ENCODE data around the gene RAI1. TPM values are rescaled to one million over a fixed set of nuclear protein-coding genes. Genes with fewer than 3 reads are reported as not detected.

Gene RAI1
- total and polyA plus RNA-seq, 10 of the 15 experiments (the other 5 are each of a cell fraction or from before 2014, with no cell fraction given): 0.66 to 37.7 (median 6.0) TPM

DNA sequence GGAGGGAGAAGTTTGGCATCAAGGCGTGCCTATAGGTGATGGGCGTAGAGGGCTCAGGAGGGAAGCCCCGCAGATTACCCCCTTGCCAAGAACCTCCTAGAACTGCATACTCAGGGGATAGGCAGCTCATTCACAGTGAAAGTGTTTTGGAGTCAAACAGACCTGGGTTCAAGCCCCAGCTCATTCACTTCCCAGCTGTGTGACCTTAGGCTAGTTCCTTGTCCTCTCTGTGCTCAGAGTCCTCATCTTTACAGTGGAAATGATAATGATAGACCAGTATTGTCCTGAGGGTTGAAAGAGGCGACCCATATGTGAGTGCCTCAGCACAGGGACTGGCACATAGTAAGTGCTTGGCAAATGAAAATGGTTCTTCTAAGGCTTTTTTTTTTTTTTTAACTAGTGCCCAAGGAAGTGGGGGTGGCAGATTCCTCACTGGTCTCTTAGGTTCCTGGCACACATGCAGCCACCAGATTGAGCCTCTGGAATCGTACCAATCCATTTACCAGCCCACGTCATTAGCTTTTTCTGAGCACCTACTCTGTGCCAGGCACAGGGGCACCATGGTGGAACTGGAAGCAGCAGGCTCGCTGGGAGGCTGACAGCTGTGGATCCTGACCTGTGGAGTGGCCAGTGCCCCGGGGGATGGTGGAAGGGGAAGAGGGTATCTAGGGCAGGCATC is 79.8 kb downstream of the RAI1 start:
- no peaks in the 10 kb centered on the region for H3K9me3 ChIP-seq (replicated peaks; ENCODE audit: control insufficient read depth, insufficient read depth, low read length)
- no TSS peak for BruUV-seq (replicated peaks)

More for the DNA sequence above, 79.8 kb downstream of the RAI1 start:
- ChIA-PET POLR2A (no interaction called here), CTCF (no interaction called here), SMC1A (ENCODE audit: uncharacterized antibody, unreplicated experiment) (no interaction called here), RAD21 (ENCODE audit: unreplicated experiment) (no interaction called here)
- Histone ChIP-seq H2AFZ (ENCODE audit: control insufficient read depth, low read depth, low read length) (no peak overlapping the region), H3K27me3 (replicated peaks in 1 of 2; ENCODE audit: control insufficient read depth in 2 of 2, insufficient read depth in 2 of 2, low read length in 1 of 2) (no peaks in the 10 kb centered on the region), H3K27ac (ENCODE audit: control insufficient read depth, insufficient read depth) (no peak overlapping the region), H3K36me3 (ENCODE audit: control insufficient read depth in 2 of 2, insufficient read depth in 2 of 2, low read length in 1 of 2) (peaks cover 0 to 13% of the 10 kb centered on the region in 2 experiments; a peak in 2 of 4 replicates), H3K4me1 (ENCODE audit: control insufficient read depth, insufficient read depth, low read length) (peaks cover 24% of the 10 kb centered on the region), H3K4me2 (ENCODE audit: control insufficient read depth, insufficient read depth) (no peak overlapping the region), H3K79me2 (ENCODE audit: control insufficient read depth, insufficient read depth, low read length) (peaks cover 2% of the 10 kb centered on the region), H4K20me1 (ENCODE audit: control insufficient read depth, insufficient read depth) (no peaks in the 10 kb centered on the region; the same call in 1 of the 2 replicates), H3K4me3 (no peak overlapping the region), H3K9ac (ENCODE audit: control insufficient read depth, insufficient read depth, low read length) (no peak overlapping the region)
- no peak for FAIRE-seq
- TF ChIP-seq HCFC1 (IDR thresholded peaks at IDR 0.05; ENCODE audit: low read length): no peak
- no peak for TF ChIP-seq JUND (IDR thresholded peaks at IDR 0.05; ENCODE audit: low read depth, low read length)
- no peak for TF ChIP-seq PAX5 (IDR thresholded peaks at IDR 0.05; ENCODE audit: borderline replicate concordance, low read depth, low read length)
- no peak for TF ChIP-seq NFIC (IDR thresholded peaks at IDR 0.05; ENCODE audit: low read depth, low read length)
- TF ChIP-seq, protein P1, sequence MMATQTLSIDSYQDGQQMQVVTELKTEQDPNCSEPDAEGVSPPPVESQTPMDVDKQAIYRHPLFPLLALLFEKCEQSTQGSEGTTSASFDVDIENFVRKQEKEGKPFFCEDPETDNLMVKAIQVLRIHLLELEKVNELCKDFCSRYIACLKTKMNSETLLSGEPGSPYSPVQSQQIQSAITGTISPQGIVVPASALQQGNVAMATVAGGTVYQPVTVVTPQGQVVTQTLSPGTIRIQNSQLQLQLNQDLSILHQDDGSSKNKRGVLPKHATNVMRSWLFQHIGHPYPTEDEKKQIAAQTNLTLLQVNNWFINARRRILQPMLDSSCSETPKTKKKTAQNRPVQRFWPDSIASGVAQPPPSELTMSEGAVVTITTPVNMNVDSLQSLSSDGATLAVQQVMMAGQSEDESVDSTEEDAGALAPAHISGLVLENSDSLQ (IDR thresholded peaks at IDR 0.05): no peak
- TF ChIP-seq STAT3 (IDR thresholded peaks at IDR 0.05; ENCODE audit: low read depth, low read length): no peak
- TF ChIP-seq NBN (IDR thresholded peaks at IDR 0.05): no peak
- no peak for TF ChIP-seq IRF4 (IDR thresholded peaks at IDR 0.05; ENCODE audit: low read depth, low read length)
- no peak for TF ChIP-seq TARDBP (IDR thresholded peaks at IDR 0.05; ENCODE audit: borderline replicate concordance)
- WGBS (ENCODE audit: insufficient coverage, insufficient replicate concordance, low lambda C conversion rate, missing lambda C conversion rate): 83% methylated on average over 8 of the region's 8 CpGs
- no peak for DNase-seq (ENCODE audit: low read depth, low spot score)
- no peak for ATAC-seq
- intact Hi-C loops (cut with micrococcal nuclease; ENCODE audit: unreplicated experiment) (no loop called here), in situ Hi-C loops (cut with MboI) (no loop called here)
